GM23338 (cell line): Measurements from ENCODE around the gene FILIP1L. TPM values are rescaled to one million over a fixed set of nuclear protein-coding genes. Genes with fewer than 3 reads are reported as not detected.

Experiments
- ATAC-seq: fragments of 200-7000 bp; cut with Tn5 transposase; 3 replicates; pipeline ENCODE4 v1.9.1; 2020
- DNase-seq: peaks from one replicate; pipeline ENCODE4 v3.0.0-alpha.2; 2015; ENCODE audit warnings: low spot score
- H2AFZ ChIP-seq: fragments of 200-600 bp; sonication (generic); 2 replicates; pipeline ENCODE4 v1.8.0; 2016; ENCODE audit warnings: antibody characterized with exemption, mild to moderate bottlenecking, moderate library complexity
- H3F3A ChIP-seq: fragments of 200-600 bp; sonication (generic); replicated peaks from 2 replicates; pipeline ENCODE4 v1.8.0; 2017; ENCODE audit warnings: antibody characterized with exemption, mixed run types, low read depth
- H3K27ac ChIP-seq: fragments of 200-600 bp; sonication (generic); 2 replicates; pipeline ENCODE4 v1.6.1; 2016; ENCODE audit warnings: low read depth
- H3K27me3 ChIP-seq: fragments of 200-600 bp; sonication (generic); 2 replicates; pipeline ENCODE4 v1.8.0; 2016; ENCODE audit warnings: mild to moderate bottlenecking, mixed run types, moderate library complexity; ENCODE audit not compliant: insufficient read depth
- H3K36me3 ChIP-seq: fragments of 200-600 bp; sonication (generic); 2 replicates; pipeline ENCODE4 v1.8.0; 2016; ENCODE audit warnings: mild to moderate bottlenecking; ENCODE audit not compliant: insufficient read depth
- H3K4me1 ChIP-seq: fragments of 200-600 bp; sonication (generic); 2 replicates; pipeline ENCODE4 v1.8.0; 2016; ENCODE audit warnings: mild to moderate bottlenecking, moderate library complexity; ENCODE audit not compliant: insufficient read depth
- H3K4me2 ChIP-seq: fragments of 200-600 bp; sonication (generic); 2 replicates; pipeline ENCODE4 v1.7.1; 2017; ENCODE audit warnings: mixed run types
- H3K4me3 ChIP-seq: fragments of 200-600 bp; sonication (generic); 2 replicates; pipeline ENCODE4 v1.6.1; 2016; ENCODE audit warnings: mixed run types
- H3K79me2 ChIP-seq: fragments of 200-600 bp; sonication (generic); replicated peaks from 2 replicates; pipeline ENCODE4 v1.8.0; 2017; ENCODE audit warnings: mild to moderate bottlenecking; ENCODE audit not compliant: insufficient read depth
- H3K9me2 ChIP-seq: fragments of 200-600 bp; sonication (generic); 2 replicates; pipeline ENCODE4 v1.8.0; 2017; ENCODE audit not compliant: insufficient read depth
- H4K20me1 ChIP-seq: fragments of 200-600 bp; sonication (generic); replicated peaks from 2 replicates; pipeline ENCODE4 v1.8.0; 2017; ENCODE audit warnings: mild to moderate bottlenecking; ENCODE audit not compliant: insufficient read depth
- H3K27ac Mint-ChIP-seq: 2 replicates; pipeline ENCODE4 v1.8.0; 2020; ENCODE audit warnings: inconsistent platforms, mild to moderate bottlenecking, moderate library complexity, mixed read lengths
- H3K27me3 Mint-ChIP-seq: 3 replicates; pipeline ENCODE4 v1.8.0; 2022; ENCODE audit warnings: low read depth, mild to moderate bottlenecking, moderate library complexity, mixed read lengths, inconsistent platforms; ENCODE audit not compliant: insufficient read depth, poor library complexity
- H3K36me3 Mint-ChIP-seq: 3 replicates; pipeline ENCODE4 v1.8.0; 2021; ENCODE audit warnings: low read depth, mild to moderate bottlenecking, inconsistent platforms, moderate library complexity, mixed read lengths
- H3K4me1 Mint-ChIP-seq: 3 replicates; pipeline ENCODE4 v1.8.0; 2020; ENCODE audit warnings: mild to moderate bottlenecking, inconsistent platforms, mixed read lengths
- H3K4me3 Mint-ChIP-seq: 3 replicates; pipeline ENCODE4 v1.8.0; 2021; ENCODE audit warnings: moderate library complexity, mild to moderate bottlenecking, inconsistent platforms, mixed read lengths
- H3K9me3 Mint-ChIP-seq: 3 replicates; pipeline ENCODE4 v1.8.0; 2020; ENCODE audit warnings: moderate library complexity, mild to moderate bottlenecking, inconsistent platforms, mixed read lengths
- CREB1 ChIP-seq: fragments of 250-450 bp; sonication (Bioruptor Pico); IDR thresholded peaks from 2 replicates; pipeline ENCODE4 v1.5.0; 2020; ENCODE audit warnings: low read depth, mild to moderate bottlenecking, moderate library complexity
- CTCF ChIP-seq, 2 experiments: fragments of 200-600 bp in 1 of 2; sonication (generic) in 1 of 2; conservative IDR thresholded peaks; 2 replicates each; pipeline versions ENCODE4 v1.5.1 to v1.6.1; 2016 to 2017; ENCODE audit warnings: antibody characterized with exemption in 2 of 2, low read depth in 2 of 2, mild to moderate bottlenecking in 2 of 2, moderate library complexity in 1 of 2
- ETS1 ChIP-seq: IDR thresholded peaks from 2 replicates; pipeline ENCODE4 v1.6.1; 2016; ENCODE audit warnings: antibody characterized with exemption
- EZH2 ChIP-seq: fragments of 200-600 bp; sonication (generic); IDR thresholded peaks from one replicate; pipeline ENCODE4 v1.8.0; 2017; ENCODE audit warnings: antibody characterized with exemption, mild to moderate bottlenecking, low read depth; ENCODE audit not compliant: unreplicated experiment
- EZH2phosphoT487 ChIP-seq: fragments of 200-600 bp; sonication (generic); IDR thresholded peaks from one replicate; pipeline ENCODE4 v1.8.1; 2018; ENCODE audit warnings: antibody characterized with exemption; ENCODE audit not compliant: unreplicated experiment
- JUNB ChIP-seq: IDR thresholded peaks from one replicate; pipeline ENCODE4 v1.6.1; 2016; ENCODE audit warnings: antibody characterized with exemption; ENCODE audit not compliant: unreplicated experiment
- NANOG ChIP-seq: IDR thresholded peaks from 2 replicates; pipeline ENCODE4 v1.6.1; 2016; ENCODE audit warnings: antibody characterized with exemption, borderline replicate concordance
- POLR2AphosphoS5 ChIP-seq: IDR thresholded peaks from 2 replicates; pipeline ENCODE4 v1.6.1; 2016; ENCODE audit warnings: antibody characterized with exemption, low read depth
- STAT1 ChIP-seq: IDR thresholded peaks from one replicate; pipeline ENCODE4 v1.6.1; 2016; ENCODE audit warnings: antibody characterized with exemption; ENCODE audit not compliant: unreplicated experiment
- ZNF114 ChIP-seq: fragments of 250-450 bp; sonication (Bioruptor Pico); IDR thresholded peaks from 2 replicates; pipeline ENCODE4 v1.5.0; 2020; ENCODE audit warnings: mild to moderate bottlenecking, moderate library complexity
- ZNF331 ChIP-seq: fragments of 250-450 bp; sonication (Bioruptor Pico); IDR thresholded peaks from 2 replicates; pipeline ENCODE4 v1.5.0; 2020; ENCODE audit warnings: low read depth, mild to moderate bottlenecking, moderate library complexity
- polyA plus RNA-seq: library from polyadenylated mRNA; unstranded; fragments of >200 nt; fragmentation: Nextera tagmentation; extraction: Ambion mirVana; gene quantifications from 2 replicates; pipeline ENCODE4 v1.2.1, GENCODE V29; 2016
- total RNA-seq: library from RNA; depleted of rRNA; stranded (reverse); fragments of >200 nt; shearing (Covaris generic); gene quantifications from 2 replicates; pipeline ENCODE4 v1.2.3, GENCODE V29; 2014
- TF ChIP-seq, protein P1 (sequence below): fragments of 250-450 bp; sonication (Bioruptor Pico); IDR thresholded peaks from 2 replicates; pipeline ENCODE4 v1.5.0; 2020; ENCODE audit warnings: mild to moderate bottlenecking, moderate library complexity
- TF ChIP-seq, protein P2 (sequence below): IDR thresholded peaks from one replicate; pipeline ENCODE4 v1.6.1; 2018; ENCODE audit warnings: antibody characterized with exemption; ENCODE audit not compliant: unreplicated experiment

The FILIP1L gene
- total and polyA plus RNA-seq, 2 experiments from 2014 or later = 1.6 TPM; not detected in 1

DNA sequence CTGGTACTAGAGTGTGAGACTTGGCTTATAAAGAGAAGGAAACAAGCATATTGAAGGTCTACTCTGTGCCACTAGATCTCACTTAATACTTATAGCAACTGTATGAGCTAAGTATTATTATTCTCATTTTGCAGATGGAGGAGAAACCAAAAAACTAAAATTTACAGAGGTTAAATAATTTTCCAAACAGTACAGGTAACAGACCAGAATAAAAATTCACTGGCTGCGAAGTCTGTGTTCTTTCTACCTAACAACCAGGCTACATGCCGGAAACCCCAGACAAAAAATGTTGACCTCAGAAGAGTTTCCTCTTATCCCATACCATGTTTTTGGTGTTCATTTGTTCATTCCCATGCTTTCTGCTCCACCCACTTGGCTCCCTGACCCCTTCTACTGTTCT lies 250.0 kb downstream of the FILIP1L start:
- no peaks in the 10 kb centered on the region for H3F3A ChIP-seq
- H3K27me3 ChIP-seq = peaks cover 28% of the 10 kb centered on the region
- Mint-ChIP-seq H3K4me3 (no peak overlapping the region), H3K36me3 (peaks cover 8% of the 10 kb centered on the region; the same call in 2 of the 3 replicates), H3K4me1 (peaks cover 23% of the 10 kb centered on the region; the same call in 2 of the 3 replicates), H3K27me3 (peaks cover 8% of the 10 kb centered on the region), H3K9me3 (no peaks in the 10 kb centered on the region), H3K27ac (no peak overlapping the region)
- no peak for TF ChIP-seq EZH2
- no peak for TF ChIP-seq JUNB
- TF ChIP-seq, protein P1, sequence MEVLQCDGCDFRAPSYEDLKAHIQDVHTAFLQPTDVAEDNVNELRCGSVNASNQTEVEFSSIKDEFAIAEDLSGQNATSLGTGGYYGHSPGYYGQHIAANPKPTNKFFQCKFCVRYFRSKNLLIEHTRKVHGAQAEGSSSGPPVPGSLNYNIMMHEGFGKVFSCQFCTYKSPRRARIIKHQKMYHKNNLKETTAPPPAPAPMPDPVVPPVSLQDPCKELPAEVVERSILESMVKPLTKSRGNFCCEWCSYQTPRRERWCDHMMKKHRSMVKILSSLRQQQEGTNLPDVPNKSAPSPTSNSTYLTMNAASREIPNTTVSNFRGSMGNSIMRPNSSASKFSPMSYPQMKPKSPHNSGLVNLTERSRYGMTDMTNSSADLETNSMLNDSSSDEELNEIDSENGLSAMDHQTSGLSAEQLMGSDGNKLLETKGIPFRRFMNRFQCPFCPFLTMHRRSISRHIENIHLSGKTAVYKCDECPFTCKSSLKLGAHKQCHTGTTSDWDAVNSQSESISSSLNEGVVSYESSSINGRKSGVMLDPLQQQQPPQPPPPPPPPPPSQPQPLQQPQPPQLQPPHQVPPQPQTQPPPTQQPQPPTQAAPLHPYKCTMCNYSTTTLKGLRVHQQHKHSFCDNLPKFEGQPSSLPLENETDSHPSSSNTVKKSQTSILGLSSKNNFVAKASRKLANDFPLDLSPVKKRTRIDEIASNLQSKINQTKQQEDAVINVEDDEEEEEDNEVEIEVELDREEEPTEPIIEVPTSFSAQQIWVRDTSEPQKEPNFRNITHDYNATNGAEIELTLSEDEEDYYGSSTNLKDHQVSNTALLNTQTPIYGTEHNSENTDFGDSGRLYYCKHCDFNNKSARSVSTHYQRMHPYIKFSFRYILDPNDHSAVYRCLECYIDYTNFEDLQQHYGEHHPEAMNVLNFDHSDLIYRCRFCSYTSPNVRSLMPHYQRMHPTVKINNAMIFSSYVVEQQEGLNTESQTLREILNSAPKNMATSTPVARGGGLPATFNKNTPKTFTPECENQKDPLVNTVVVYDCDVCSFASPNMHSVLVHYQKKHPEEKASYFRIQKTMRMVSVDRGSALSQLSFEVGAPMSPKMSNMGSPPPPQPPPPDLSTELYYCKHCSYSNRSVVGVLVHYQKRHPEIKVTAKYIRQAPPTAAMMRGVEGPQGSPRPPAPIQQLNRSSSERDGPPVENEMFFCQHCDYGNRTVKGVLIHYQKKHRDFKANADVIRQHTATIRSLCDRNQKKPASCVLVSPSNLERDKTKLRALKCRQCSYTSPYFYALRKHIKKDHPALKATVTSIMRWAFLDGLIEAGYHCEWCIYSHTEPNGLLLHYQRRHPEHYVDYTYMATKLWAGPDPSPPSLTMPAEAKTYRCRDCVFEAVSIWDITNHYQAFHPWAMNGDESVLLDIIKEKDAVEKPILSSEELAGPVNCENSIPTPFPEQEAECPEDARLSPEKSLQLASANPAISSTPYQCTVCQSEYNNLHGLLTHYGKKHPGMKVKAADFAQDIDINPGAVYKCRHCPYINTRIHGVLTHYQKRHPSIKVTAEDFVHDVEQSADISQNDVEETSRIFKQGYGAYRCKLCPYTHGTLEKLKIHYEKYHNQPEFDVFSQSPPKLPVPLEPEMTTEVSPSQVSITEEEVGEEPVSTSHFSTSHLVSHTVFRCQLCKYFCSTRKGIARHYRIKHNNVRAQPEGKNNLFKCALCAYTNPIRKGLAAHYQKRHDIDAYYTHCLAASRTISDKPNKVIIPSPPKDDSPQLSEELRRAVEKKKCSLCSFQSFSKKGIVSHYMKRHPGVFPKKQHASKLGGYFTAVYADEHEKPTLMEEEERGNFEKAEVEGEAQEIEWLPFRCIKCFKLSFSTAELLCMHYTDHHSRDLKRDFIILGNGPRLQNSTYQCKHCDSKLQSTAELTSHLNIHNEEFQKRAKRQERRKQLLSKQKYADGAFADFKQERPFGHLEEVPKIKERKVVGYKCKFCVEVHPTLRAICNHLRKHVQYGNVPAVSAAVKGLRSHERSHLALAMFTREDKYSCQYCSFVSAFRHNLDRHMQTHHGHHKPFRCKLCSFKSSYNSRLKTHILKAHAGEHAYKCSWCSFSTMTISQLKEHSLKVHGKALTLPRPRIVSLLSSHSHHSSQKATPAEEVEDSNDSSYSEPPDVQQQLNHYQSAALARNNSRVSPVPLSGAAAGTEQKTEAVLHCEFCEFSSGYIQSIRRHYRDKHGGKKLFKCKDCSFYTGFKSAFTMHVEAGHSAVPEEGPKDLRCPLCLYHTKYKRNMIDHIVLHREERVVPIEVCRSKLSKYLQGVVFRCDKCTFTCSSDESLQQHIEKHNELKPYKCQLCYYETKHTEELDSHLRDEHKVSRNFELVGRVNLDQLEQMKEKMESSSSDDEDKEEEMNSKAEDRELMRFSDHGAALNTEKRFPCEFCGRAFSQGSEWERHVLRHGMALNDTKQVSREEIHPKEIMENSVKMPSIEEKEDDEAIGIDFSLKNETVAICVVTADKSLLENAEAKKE (CRISPR knock-in tag) = no peak
- TF ChIP-seq CTCF (conservative IDR thresholded peaks at IDR 0.05; ENCODE audit: low read depth in 2 of 2) = no peak
- no peak for TF ChIP-seq POLR2AphosphoS5
- TF ChIP-seq NANOG = no peak
- TF ChIP-seq ZNF331 = no peak
- no peak for TF ChIP-seq CREB1 (CRISPR knock-in tag)
- no peak for TF ChIP-seq ZNF114 (CRISPR knock-in tag)
- no peak for TF ChIP-seq STAT1
- TF ChIP-seq ETS1 = no peak
- TF ChIP-seq, protein P2, sequence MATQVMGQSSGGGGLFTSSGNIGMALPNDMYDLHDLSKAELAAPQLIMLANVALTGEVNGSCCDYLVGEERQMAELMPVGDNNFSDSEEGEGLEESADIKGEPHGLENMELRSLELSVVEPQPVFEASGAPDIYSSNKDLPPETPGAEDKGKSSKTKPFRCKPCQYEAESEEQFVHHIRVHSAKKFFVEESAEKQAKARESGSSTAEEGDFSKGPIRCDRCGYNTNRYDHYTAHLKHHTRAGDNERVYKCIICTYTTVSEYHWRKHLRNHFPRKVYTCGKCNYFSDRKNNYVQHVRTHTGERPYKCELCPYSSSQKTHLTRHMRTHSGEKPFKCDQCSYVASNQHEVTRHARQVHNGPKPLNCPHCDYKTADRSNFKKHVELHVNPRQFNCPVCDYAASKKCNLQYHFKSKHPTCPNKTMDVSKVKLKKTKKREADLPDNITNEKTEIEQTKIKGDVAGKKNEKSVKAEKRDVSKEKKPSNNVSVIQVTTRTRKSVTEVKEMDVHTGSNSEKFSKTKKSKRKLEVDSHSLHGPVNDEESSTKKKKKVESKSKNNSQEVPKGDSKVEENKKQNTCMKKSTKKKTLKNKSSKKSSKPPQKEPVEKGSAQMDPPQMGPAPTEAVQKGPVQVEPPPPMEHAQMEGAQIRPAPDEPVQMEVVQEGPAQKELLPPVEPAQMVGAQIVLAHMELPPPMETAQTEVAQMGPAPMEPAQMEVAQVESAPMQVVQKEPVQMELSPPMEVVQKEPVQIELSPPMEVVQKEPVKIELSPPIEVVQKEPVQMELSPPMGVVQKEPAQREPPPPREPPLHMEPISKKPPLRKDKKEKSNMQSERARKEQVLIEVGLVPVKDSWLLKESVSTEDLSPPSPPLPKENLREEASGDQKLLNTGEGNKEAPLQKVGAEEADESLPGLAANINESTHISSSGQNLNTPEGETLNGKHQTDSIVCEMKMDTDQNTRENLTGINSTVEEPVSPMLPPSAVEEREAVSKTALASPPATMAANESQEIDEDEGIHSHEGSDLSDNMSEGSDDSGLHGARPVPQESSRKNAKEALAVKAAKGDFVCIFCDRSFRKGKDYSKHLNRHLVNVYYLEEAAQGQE = no peak
- TF ChIP-seq EZH2phosphoT487 = no peak
- no peak overlapping the region for H3K4me3 ChIP-seq
- no peaks in the 10 kb centered on the region for H3K9me2 ChIP-seq
- peaks cover 45% of the 10 kb centered on the region for H4K20me1 ChIP-seq
- ATAC-seq (no peak), DNase-seq (no peak)
- H2AFZ ChIP-seq = no peak overlapping the region
- H3K36me3 ChIP-seq = no peaks in the 10 kb centered on the region
- no peak overlapping the region for H3K27ac ChIP-seq
- H3K79me2 ChIP-seq = peaks cover 13% of the 10 kb centered on the region; the same call in 1 of the 2 replicates
- H3K4me2 ChIP-seq = no peak overlapping the region
- no peaks in the 10 kb centered on the region for H3K4me1 ChIP-seq
